ENCODE results near the gene OPRL1.

Gene OPRL1

GRCh38 chr20:64101731-64102621 is 22.1 kb downstream of the OPRL1 start:
- H3K4me3 ChIP-seq (ENCODE audit: low read length in 2 of 2), result peak overlapping the region in 1 of 2 donors; percentile 35

GRCh38 chr20:64102647-64103354 is 22.9 kb downstream of the OPRL1 start:
- peaks cover 32 to 39% of the 10 kb centered on the region in 2 donors for H3K27me3 ChIP-seq (ENCODE audit: control insufficient read depth in 1 of 2, insufficient read depth in 2 of 2, low read length in 2 of 2)
- no peak overlapping the region for H3K4me3 ChIP-seq (ENCODE audit: low read length in 2 of 2)
- no peak overlapping the region for H3K27ac ChIP-seq (ENCODE audit: low read length)
- no peaks in the 10 kb centered on the region for H3K36me3 ChIP-seq (ENCODE audit: control insufficient read depth in 2 of 2, insufficient read depth in 2 of 2, low read length in 2 of 2)
- no peaks in the 10 kb centered on the region for H3K9me3 ChIP-seq (ENCODE audit: control insufficient read depth in 2 of 2, low read length in 2 of 2)
- H3K9ac ChIP-seq (ENCODE audit: low read length in 2 of 2), result no peak overlapping the region
- peaks cover 6% of the 10 kb centered on the region for H3K4me1 ChIP-seq (ENCODE audit: control insufficient read depth, insufficient read depth, low read length)

More at GRCh38 chr20:64101731-64102621, 22.1 kb downstream of the OPRL1 start:
- no peaks in the 10 kb centered on the region for H3K9me3 ChIP-seq (ENCODE audit: control insufficient read depth in 2 of 2, low read length in 2 of 2)
- no peaks in the 10 kb centered on the region for H3K36me3 ChIP-seq (ENCODE audit: control insufficient read depth in 2 of 2, insufficient read depth in 2 of 2, low read length in 2 of 2)
- peaks cover 32 to 42% of the 10 kb centered on the region in 2 donors for H3K27me3 ChIP-seq (ENCODE audit: control insufficient read depth in 1 of 2, insufficient read depth in 2 of 2, low read length in 2 of 2)
- no peak overlapping the region for H3K27ac ChIP-seq (ENCODE audit: low read length)
- no peak overlapping the region for H3K9ac ChIP-seq (ENCODE audit: low read length in 2 of 2)
- peaks cover 6% of the 10 kb centered on the region for H3K4me1 ChIP-seq (ENCODE audit: control insufficient read depth, insufficient read depth, low read length)

DNA sequence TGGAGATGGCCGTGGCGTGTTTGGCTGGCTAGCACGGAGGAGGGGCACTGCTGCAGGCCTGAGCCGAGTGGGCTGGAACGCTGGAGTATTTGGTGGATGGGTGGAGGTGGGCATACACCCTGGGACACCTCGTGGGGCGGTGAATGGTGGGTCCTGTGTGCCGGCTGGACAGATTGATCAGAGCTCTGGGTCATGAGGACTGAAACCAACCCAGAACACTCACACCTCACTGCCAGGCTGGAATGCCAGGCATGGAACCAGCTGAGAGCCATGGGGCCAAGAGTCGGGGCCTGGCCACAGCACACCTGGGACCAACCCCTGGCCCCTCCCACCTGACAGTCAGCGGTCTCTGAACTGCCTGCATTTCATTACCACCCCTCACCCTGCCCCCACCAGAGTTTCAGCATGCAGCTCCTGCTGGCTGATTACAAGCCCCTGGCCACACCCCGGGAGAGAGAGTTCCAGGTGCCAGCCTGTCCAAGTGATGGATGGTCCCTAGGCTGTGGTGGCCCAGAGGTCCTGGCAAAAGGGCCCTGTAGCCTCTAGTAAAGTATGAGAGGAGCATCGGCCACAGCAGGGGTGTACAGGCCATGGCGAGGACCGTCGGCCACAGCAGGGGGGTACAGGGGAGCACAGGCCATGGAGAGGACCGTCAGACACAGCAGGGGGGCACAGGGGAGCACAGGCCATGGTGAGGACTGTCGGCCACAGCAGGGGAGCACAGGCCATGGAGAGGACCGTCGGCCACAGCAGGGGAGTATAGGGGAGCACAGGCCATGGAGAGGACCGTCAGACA is 24.2 kb downstream of the OPRL1 start:
- Histone ChIP-seq H3K27ac (ENCODE audit: low read length) (no peak overlapping the region), H3K27me3 (ENCODE audit: control insufficient read depth in 1 of 2, insufficient read depth in 2 of 2, low read length in 2 of 2) (peaks cover 30 to 38% of the 10 kb centered on the region in 2 donors), H3K9me3 (ENCODE audit: control insufficient read depth in 2 of 2, low read length in 2 of 2) (no peaks in the 10 kb centered on the region), H3K4me3 (ENCODE audit: low read length in 2 of 2) (no peak overlapping the region), H3K36me3 (ENCODE audit: control insufficient read depth in 2 of 2, insufficient read depth in 2 of 2, low read length in 2 of 2) (no peaks in the 10 kb centered on the region), H3K9ac (ENCODE audit: low read length in 2 of 2) (no peak overlapping the region), H3K4me1 (ENCODE audit: control insufficient read depth, insufficient read depth, low read length) (peaks cover 6% of the 10 kb centered on the region)

GRCh38 chr20:64104667-64105451 is 25.0 kb downstream of the OPRL1 start:
- no peaks in the 10 kb centered on the region for H3K36me3 ChIP-seq (ENCODE audit: control insufficient read depth in 2 of 2, insufficient read depth in 2 of 2, low read length in 2 of 2)

DNA sequence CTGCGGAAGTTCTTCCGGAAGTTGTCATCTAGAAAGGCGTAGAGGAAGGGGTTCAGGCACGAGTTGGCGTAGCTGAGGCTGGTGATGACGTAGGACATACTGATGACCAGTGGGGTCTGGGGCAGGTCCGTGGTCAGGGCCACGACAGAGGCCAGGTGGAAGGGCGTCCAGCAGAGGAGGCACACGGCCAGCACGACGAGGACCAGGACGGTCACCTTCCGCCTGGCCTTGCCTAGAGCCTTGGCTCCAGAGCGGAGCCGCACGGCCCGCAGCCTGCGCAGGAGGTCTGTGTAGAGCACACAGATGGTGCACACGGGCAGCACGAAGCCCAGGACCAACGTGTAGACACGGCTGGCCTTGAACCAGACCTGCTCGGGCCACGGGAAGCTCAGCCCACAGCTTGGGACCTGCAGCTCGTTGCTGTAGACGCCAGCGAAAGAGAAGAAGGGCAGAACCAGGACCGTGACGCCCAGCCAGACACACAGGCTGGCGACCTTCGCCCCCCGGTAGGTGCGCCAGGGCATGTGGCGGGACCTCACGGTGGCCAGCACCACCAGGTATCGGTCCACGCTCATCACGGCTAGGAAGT is 26.1 kb downstream of the OPRL1 start:
- H3K27me3 ChIP-seq (ENCODE audit: control insufficient read depth in 1 of 2, insufficient read depth in 2 of 2, low read length in 2 of 2), result peaks cover 23 to 28% of the 10 kb centered on the region in 2 donors
- no peak overlapping the region for H3K27ac ChIP-seq (ENCODE audit: low read length)
- H3K9me3 ChIP-seq (ENCODE audit: control insufficient read depth in 2 of 2, low read length in 2 of 2), result no peaks in the 10 kb centered on the region
- no peaks in the 10 kb centered on the region for H3K36me3 ChIP-seq (ENCODE audit: control insufficient read depth in 2 of 2, insufficient read depth in 2 of 2, low read length in 2 of 2)
- no peak overlapping the region for H3K9ac ChIP-seq (ENCODE audit: low read length in 2 of 2)
- no peak overlapping the region for H3K4me3 ChIP-seq (ENCODE audit: low read length in 2 of 2)
- H3K4me1 ChIP-seq (ENCODE audit: control insufficient read depth, insufficient read depth, low read length), result peaks cover 6% of the 10 kb centered on the region

More at GRCh38 chr20:64104667-64105451, 25.0 kb downstream of the OPRL1 start:
- H3K27me3 ChIP-seq (ENCODE audit: control insufficient read depth in 1 of 2, insufficient read depth in 2 of 2, low read length in 2 of 2), result peaks cover 30 to 38% of the 10 kb centered on the region in 2 donors
- H3K9me3 ChIP-seq (ENCODE audit: control insufficient read depth in 2 of 2, low read length in 2 of 2), result no peaks in the 10 kb centered on the region
- peaks cover 6% of the 10 kb centered on the region for H3K4me1 ChIP-seq (ENCODE audit: control insufficient read depth, insufficient read depth, low read length)
- H3K27ac ChIP-seq (ENCODE audit: low read length), result no peak overlapping the region
- H3K9ac ChIP-seq (ENCODE audit: low read length in 2 of 2), result no peak overlapping the region
- no peak overlapping the region for H3K4me3 ChIP-seq (ENCODE audit: low read length in 2 of 2)

GRCh38 chr20:64106435-64106961 is 26.6 kb downstream of the OPRL1 start:
- Histone ChIP-seq H3K4me1 (ENCODE audit: control insufficient read depth, insufficient read depth, low read length) (peaks cover 6% of the 10 kb centered on the region), H3K36me3 (ENCODE audit: control insufficient read depth in 2 of 2, insufficient read depth in 2 of 2, low read length in 2 of 2) (no peaks in the 10 kb centered on the region), H3K9me3 (ENCODE audit: control insufficient read depth in 2 of 2, low read length in 2 of 2) (no peaks in the 10 kb centered on the region), H3K27ac (ENCODE audit: low read length) (no peak overlapping the region), H3K27me3 (ENCODE audit: control insufficient read depth in 1 of 2, insufficient read depth in 2 of 2, low read length in 2 of 2) (peaks cover 18 to 23% of the 10 kb centered on the region in 2 donors), H3K9ac (ENCODE audit: low read length in 2 of 2) (no peak overlapping the region), H3K4me3 (ENCODE audit: low read length in 2 of 2) (no peak overlapping the region)

DNA sequence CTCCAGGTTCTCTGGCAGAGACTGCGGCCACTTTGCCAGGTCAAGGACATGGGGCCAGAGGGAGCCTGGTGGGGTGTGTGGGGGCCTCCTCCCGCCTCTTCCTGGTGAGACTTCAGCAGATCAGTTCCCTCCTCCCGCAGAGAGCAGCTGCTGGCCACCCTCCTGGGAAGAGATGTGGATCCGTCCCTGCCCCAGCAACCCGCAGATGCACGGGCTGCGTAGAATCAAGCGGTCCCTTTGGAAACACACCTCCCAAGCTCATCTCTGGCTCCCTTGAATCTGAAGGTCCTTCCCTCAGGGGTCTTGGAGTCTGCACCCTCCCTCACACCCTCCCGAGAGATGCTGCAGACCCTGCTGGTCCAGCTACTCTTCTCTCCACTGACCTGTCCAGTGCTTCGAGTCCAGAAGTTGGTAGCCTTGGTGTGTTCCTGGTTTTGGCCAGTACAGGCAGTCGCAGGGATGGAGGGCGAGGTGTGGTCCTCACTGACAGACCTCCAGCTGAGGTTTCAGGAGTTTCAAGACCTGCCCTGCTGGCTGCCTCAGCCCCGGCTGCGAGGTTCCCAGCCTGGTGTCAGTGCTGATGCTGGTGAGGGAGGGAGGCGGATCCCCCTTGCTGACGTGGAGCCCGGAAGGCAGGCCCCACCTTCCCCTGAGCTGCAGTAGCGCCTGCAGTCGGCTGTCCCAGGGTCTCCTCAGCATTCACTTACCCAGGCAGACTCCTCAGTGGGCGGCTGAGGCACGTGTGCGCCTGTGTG is 27.3 kb downstream of the OPRL1 start, which contains the start of gene NPBWR2:
TSS of gene NPBWR2 (minus strand) at position 585 of the 755 bp plus-strand sequence. CDS start 734 bp downstream, outside the sequence.
- H3K9ac ChIP-seq (ENCODE audit: low read length in 2 of 2), result no peak within 1 kb of the TSS
- H3K9me3 ChIP-seq (ENCODE audit: control insufficient read depth in 2 of 2, low read length in 2 of 2), result no peaks in the 10 kb centered on the region
- peaks cover 13 to 16% of the 10 kb centered on the region in 2 donors for H3K27me3 ChIP-seq (ENCODE audit: control insufficient read depth in 1 of 2, insufficient read depth in 2 of 2, low read length in 2 of 2)
- H3K4me3 ChIP-seq (ENCODE audit: low read length in 2 of 2), result no peak within 1 kb of the TSS
- H3K27ac ChIP-seq (ENCODE audit: low read length), result no peak within 1 kb of the TSS
- H3K4me1 ChIP-seq (ENCODE audit: control insufficient read depth, insufficient read depth, low read length), result no peaks in the 10 kb centered on the region
- H3K36me3 ChIP-seq (ENCODE audit: control insufficient read depth in 2 of 2, insufficient read depth in 2 of 2, low read length in 2 of 2), result no peaks in the 10 kb centered on the region

GRCh38 chr20:64107736-64108457 is 28.0 kb downstream of the OPRL1 start:
- Histone ChIP-seq H3K4me1 (ENCODE audit: control insufficient read depth, insufficient read depth, low read length) (no peaks in the 10 kb centered on the region), H3K36me3 (ENCODE audit: control insufficient read depth in 2 of 2, insufficient read depth in 2 of 2, low read length in 2 of 2) (no peaks in the 10 kb centered on the region), H3K27ac (ENCODE audit: low read length) (no peak overlapping the region), H3K27me3 (ENCODE audit: control insufficient read depth in 1 of 2, insufficient read depth in 2 of 2, low read length in 2 of 2) (peaks cover 10 to 11% of the 10 kb centered on the region in 2 donors), H3K4me3 (ENCODE audit: low read length in 2 of 2) (no peak overlapping the region), H3K9ac (ENCODE audit: low read length in 2 of 2) (no peak overlapping the region), H3K9me3 (ENCODE audit: control insufficient read depth in 2 of 2, low read length in 2 of 2) (no peaks in the 10 kb centered on the region)
